Neural progenitor cell (in vitro differentiated cells): ENCODE data around the gene PRUNE2. TPM values are rescaled to one million over a fixed set of nuclear protein-coding genes. Genes with fewer than 3 reads are reported as not detected.

Source experiments
- DNase-seq: peaks from one replicate; pipeline ENCODE4 v3.0.0-alpha.2; 2016; ENCODE audit warnings: low spot score
- H2AFZ ChIP-seq: fragments of 200-600 bp; sonication (generic); replicated peaks from 2 replicates; pipeline ENCODE4 v1.6.1; 2016; ENCODE audit warnings: antibody characterized with exemption
- H3F3A ChIP-seq: fragments of 200-600 bp; sonication (generic); 2 replicates; pipeline ENCODE4 v1.6.1; 2016; ENCODE audit warnings: antibody characterized with exemption, low read depth
- H3K27ac ChIP-seq: fragments of 200-600 bp; sonication (generic); 2 replicates; pipeline ENCODE4 v1.5.1; 2016; ENCODE audit warnings: mild to moderate bottlenecking
- H3K27me3 ChIP-seq: fragments of 200-600 bp; sonication (generic); 2 replicates; pipeline ENCODE4 v1.6.1; 2016; ENCODE audit warnings: mild to moderate bottlenecking, moderate library complexity
- H3K36me3 ChIP-seq: fragments of 200-600 bp; sonication (generic); 2 replicates; pipeline ENCODE4 v1.5.1; 2016
- H3K4me1 ChIP-seq: fragments of 200-600 bp; sonication (generic); 2 replicates; pipeline ENCODE4 v1.6.1; 2016; ENCODE audit warnings: mixed run types
- H3K4me2 ChIP-seq: fragments of 200-600 bp; sonication (generic); 2 replicates; pipeline ENCODE4 v1.6.1; 2016
- H3K4me3 ChIP-seq: fragments of 200-600 bp; sonication (generic); 2 replicates; pipeline ENCODE4 v1.5.1; 2016
- H3K79me2 ChIP-seq: fragments of 200-600 bp; sonication (generic); 2 replicates; pipeline ENCODE4 v1.6.1; 2016; ENCODE audit warnings: low read depth
- H3K9ac ChIP-seq: fragments of 200-600 bp; sonication (generic); 2 replicates; pipeline ENCODE4 v1.6.1; 2016
- H3K9me3 ChIP-seq: fragments of 200-600 bp; sonication (generic); 2 replicates; pipeline ENCODE4 v1.5.1; 2016; ENCODE audit warnings: low read depth
- H4K20me1 ChIP-seq: fragments of 200-600 bp; sonication (generic); 2 replicates; pipeline ENCODE4 v1.6.1; 2016; ENCODE audit warnings: low read depth
- H3K27ac Mint-ChIP-seq: 3 replicates; pipeline ENCODE4 v1.8.0; 2021; ENCODE audit warnings: mixed read lengths
- H3K27me3 Mint-ChIP-seq: 2 replicates; pipeline ENCODE4 v1.8.0; 2022; ENCODE audit warnings: low read depth, mild to moderate bottlenecking, inconsistent platforms, moderate library complexity, mixed read lengths; ENCODE audit not compliant: insufficient read depth
- H3K36me3 Mint-ChIP-seq: 3 replicates; pipeline ENCODE4 v1.8.0; 2021; ENCODE audit warnings: mixed read lengths
- H3K4me1 Mint-ChIP-seq: 3 replicates; pipeline ENCODE4 v1.8.0; 2021; ENCODE audit warnings: mixed read lengths
- H3K4me3 Mint-ChIP-seq: 3 replicates; pipeline ENCODE4 v1.8.0; 2021; ENCODE audit warnings: mild to moderate bottlenecking, moderate library complexity, mixed read lengths
- H3K9me3 Mint-ChIP-seq: 3 replicates; pipeline ENCODE4 v1.8.0; 2020; ENCODE audit warnings: mixed read lengths
- EZH2 ChIP-seq: fragments of 200-600 bp; sonication (generic); IDR thresholded peaks from 2 replicates; pipeline ENCODE4 v1.6.1; 2017; ENCODE audit warnings: antibody characterized with exemption, mild to moderate bottlenecking, moderate library complexity
- EZH2phosphoT487 ChIP-seq: fragments of 200-600 bp; sonication (generic); IDR thresholded peaks from 2 replicates; pipeline ENCODE4 v1.6.1; 2017; ENCODE audit warnings: antibody characterized with exemption
- total RNA-seq: library from RNA; depleted of rRNA; stranded (reverse); fragments of >200 nt; gene quantifications from 2 replicates; pipeline ENCODE4 v1.2.3, GENCODE V29; 2015; ENCODE audit warnings: low replicate concordance
- TF ChIP-seq, protein P1 (sequence below): fragments of 200-600 bp; sonication (generic); IDR thresholded peaks from 2 replicates; pipeline ENCODE4 v1.5.1; 2017; ENCODE audit warnings: antibody characterized with exemption, mild to moderate bottlenecking

The PRUNE2 gene
- total RNA-seq, 1 donor from 2014 or later = 28.2 TPM

- H3K27me3 ChIP-seq = peaks cover 16% of the 10 kb centered on the region
- H2AFZ ChIP-seq = no peak overlapping the region
- Mint-ChIP-seq H3K27me3 (peaks cover 4% of the 10 kb centered on the region), H3K27ac (no peak overlapping the region), H3K9me3 (no peaks in the 10 kb centered on the region), H3K4me3 (no peak overlapping the region), H3K4me1 (no peaks in the 10 kb centered on the region), H3K36me3 (no peaks in the 10 kb centered on the region)
- no peak overlapping the region for H3K4me3 ChIP-seq
- H3K9ac ChIP-seq = no peak overlapping the region
- no peak overlapping the region for H3K4me2 ChIP-seq
- H3K4me1 ChIP-seq = no peaks in the 10 kb centered on the region
- no peaks in the 10 kb centered on the region for H4K20me1 ChIP-seq
- TF ChIP-seq, protein P1, sequence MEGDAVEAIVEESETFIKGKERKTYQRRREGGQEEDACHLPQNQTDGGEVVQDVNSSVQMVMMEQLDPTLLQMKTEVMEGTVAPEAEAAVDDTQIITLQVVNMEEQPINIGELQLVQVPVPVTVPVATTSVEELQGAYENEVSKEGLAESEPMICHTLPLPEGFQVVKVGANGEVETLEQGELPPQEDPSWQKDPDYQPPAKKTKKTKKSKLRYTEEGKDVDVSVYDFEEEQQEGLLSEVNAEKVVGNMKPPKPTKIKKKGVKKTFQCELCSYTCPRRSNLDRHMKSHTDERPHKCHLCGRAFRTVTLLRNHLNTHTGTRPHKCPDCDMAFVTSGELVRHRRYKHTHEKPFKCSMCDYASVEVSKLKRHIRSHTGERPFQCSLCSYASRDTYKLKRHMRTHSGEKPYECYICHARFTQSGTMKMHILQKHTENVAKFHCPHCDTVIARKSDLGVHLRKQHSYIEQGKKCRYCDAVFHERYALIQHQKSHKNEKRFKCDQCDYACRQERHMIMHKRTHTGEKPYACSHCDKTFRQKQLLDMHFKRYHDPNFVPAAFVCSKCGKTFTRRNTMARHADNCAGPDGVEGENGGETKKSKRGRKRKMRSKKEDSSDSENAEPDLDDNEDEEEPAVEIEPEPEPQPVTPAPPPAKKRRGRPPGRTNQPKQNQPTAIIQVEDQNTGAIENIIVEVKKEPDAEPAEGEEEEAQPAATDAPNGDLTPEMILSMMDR = no peak
- TF ChIP-seq EZH2 (no peak), EZH2phosphoT487 (no peak)
- no peaks in the 10 kb centered on the region for H3K36me3 ChIP-seq
- H3K9me3 ChIP-seq = no peaks in the 10 kb centered on the region
- H3K79me2 ChIP-seq = no peaks in the 10 kb centered on the region
- H3F3A ChIP-seq = no peaks in the 10 kb centered on the region
- DNase-seq = no peak
- H3K27ac ChIP-seq = no peak overlapping the region
These were observed 6.8 kb upstream of the PRUNE2 start for GRCh38 chr9:76912636-76913275.

DNA sequence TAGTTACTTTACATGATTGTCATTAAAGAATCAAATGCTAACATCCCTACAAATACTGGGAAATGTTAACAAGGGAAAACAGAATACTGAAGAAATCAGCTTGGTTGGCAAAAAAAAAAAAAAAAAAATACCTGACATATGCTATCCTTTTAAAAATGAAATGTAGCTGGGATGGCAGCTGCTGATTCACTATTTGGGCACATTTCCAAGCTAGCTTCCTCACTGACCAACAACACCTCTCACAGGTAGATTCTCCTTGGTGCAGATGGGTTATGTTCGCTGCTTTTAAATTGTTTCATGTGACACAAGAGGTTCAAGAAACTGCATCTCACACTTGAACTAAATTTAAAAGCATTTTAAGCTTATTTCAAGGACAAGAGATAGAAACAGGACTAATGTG lies 6.1 kb upstream of the PRUNE2 start:
- peaks cover 4% of the 10 kb centered on the region for H3K27me3 Mint-ChIP-seq
- Histone ChIP-seq H3F3A (peaks cover 2% of the 10 kb centered on the region), H3K27me3 (peaks cover 24% of the 10 kb centered on the region), H3K4me1 (no peaks in the 10 kb centered on the region), H3K79me2 (no peaks in the 10 kb centered on the region), H2AFZ (no peak overlapping the region), H3K36me3 (no peaks in the 10 kb centered on the region), H3K4me2 (no peak overlapping the region), H4K20me1 (peaks cover 3% of the 10 kb centered on the region), H3K9me3 (no peaks in the 10 kb centered on the region), H3K9ac (no peak overlapping the region), H3K4me3 (no peak overlapping the region), H3K27ac (no peak overlapping the region)
- no peaks in the 10 kb centered on the region for H3K36me3 Mint-ChIP-seq
- TF ChIP-seq, protein P1 = no peak
- TF ChIP-seq EZH2phosphoT487 = no peak
- TF ChIP-seq EZH2 = no peak
- no peak overlapping the region for H3K27ac Mint-ChIP-seq
- peaks cover under 1% of the 10 kb centered on the region for H3K4me1 Mint-ChIP-seq
- H3K4me3 Mint-ChIP-seq = no peak overlapping the region
- no peaks in the 10 kb centered on the region for H3K9me3 Mint-ChIP-seq
- no peak for DNase-seq

- Mint-ChIP-seq H3K27me3 (peaks cover 11% of the 10 kb centered on the region), H3K4me3 (no peak overlapping the region), H3K36me3 (no peaks in the 10 kb centered on the region), H3K27ac (no peak overlapping the region), H3K9me3 (no peaks in the 10 kb centered on the region), H3K4me1 (peaks cover 7% of the 10 kb centered on the region)
- no peak for DNase-seq
- Histone ChIP-seq H3K27me3 (peaks cover 35% of the 10 kb centered on the region), H2AFZ (no peak overlapping the region), H3K4me1 (no peaks in the 10 kb centered on the region), H3K27ac (no peak overlapping the region), H3K36me3 (no peaks in the 10 kb centered on the region), H3K9me3 (no peaks in the 10 kb centered on the region), H3K9ac (no peak overlapping the region), H4K20me1 (peaks cover 11% of the 10 kb centered on the region), H3K79me2 (no peaks in the 10 kb centered on the region), H3K4me2 (no peak overlapping the region), H3F3A (peaks cover 10% of the 10 kb centered on the region), H3K4me3 (no peak overlapping the region)
- no peak for TF ChIP-seq EZH2
- no peak for TF ChIP-seq EZH2phosphoT487
- TF ChIP-seq, protein P1 = no peak
These were observed 4.9 kb upstream of the PRUNE2 start for GRCh38 chr9:76910861-76911260.
